GM19240 (cell line): ENCODE measurements around the gene ATPAF1.

ENCODE experiments used
- DNase-seq: peaks from one replicate; pipeline ENCODE4 v3.0.0; 2011; ENCODE audit warnings: low spot score; ENCODE audit not compliant: insufficient read length

The ATPAF1 gene

GRCh38 chr1:46594063-46594462 lies 74.1 kb downstream of the ATPAF1 start:
- DNase-seq: no peak

DNA sequence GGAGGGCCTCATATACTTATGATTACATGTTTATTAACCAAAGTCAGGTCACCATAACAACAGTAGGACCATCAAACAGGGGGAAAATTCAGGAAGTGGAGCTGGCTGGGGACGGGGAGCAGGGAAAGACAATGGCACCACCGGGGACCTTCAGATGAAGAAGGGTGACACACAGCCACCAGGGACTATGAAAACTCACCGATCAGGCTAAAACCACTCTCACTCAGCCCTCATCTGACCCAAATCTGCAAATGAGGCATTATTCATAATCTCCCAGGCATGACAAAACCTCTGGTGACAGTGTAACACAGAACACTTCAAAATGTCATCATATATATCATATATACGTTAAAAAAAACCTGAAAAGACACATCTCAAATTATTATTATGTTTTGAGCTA lies 75.3 kb downstream of the ATPAF1 start:
- DNase-seq: no peak

DNA sequence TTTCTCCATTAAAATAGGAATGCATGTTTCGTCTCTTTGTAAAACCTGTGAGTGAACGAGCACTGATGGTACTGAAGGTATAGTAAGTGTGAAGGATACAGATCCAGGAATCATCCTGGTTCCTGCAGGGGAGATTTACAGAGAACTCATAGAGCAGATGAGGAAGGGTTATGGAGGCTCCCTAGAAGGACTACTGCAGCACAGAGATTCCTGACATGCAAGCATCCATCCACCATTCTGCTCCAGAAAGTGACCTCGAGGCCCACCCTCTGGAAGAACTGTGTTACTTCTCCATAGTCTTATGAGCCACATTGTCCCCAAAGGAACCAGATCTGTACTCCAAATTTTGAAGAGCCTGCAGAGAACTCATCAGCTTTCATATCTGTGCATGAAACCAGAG lies 78.6 kb downstream of the ATPAF1 start:
- DNase-seq: no peak

DNA sequence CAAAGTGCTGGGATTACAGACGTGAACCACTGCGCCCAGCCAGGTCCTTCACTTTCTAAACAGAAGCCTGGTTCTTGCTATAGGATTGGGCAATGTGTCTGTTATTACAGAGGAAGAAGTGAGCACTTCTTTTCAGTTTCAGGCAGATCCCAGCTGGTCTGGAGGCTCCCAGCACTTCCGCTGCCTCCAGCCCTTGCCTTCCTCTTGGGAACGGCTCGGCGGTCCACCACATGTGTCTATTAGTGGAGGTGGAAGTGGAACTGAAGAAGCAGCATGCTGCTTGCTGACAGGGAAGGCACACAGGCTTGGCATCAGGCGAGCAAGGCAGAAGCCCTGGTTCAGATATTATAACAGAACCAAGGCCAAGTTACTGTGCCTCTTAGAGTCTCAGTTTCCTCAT lies 81.1 kb downstream of the ATPAF1 start:
- no peak for DNase-seq

GRCh38 chr1:46585312-46585938 lies 82.7 kb downstream of the ATPAF1 start:
- DNase-seq: no peak

GRCh38 chr1:46583494-46583893 lies 84.7 kb downstream of the ATPAF1 start:
- no peak for DNase-seq

DNA sequence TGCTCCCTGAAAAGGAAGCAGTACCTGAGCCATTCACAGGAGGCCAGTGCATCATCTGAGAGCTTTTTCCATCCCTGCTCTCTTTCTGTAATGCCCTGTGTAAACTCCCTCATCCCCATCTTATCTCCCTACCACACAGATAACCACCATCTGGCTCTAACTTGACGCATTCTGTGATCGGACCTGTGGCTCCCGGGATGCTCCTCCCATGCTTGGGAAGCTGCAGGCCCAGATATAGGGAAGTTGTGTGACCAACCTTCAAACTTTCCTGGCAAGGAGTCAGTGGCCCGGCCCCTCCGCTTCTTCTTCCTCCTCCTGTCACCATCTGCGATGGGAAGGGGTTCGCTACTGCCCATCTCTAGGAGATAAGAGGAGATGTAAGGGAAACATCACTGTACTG lies 85.2 kb downstream of the ATPAF1 start:
- DNase-seq: no peak
